Choroid plexus epithelial cell (primary cell): ENCODE results near the gene OLIG1.

Source experiments
- DNase-seq: peaks from one replicate; pipeline ENCODE4 v3.0.0-alpha.2; 2010; ENCODE audit warnings: low read depth
- H3K4me3 ChIP-seq: 2 replicates; pipeline ENCODE4 v1.5.1; 2011; ENCODE audit warnings: low read depth, mild to moderate bottlenecking, control low read depth, low read length, moderate library complexity
- TF ChIP-seq, protein P1 (sequence below): conservative IDR thresholded peaks from 2 replicates; pipeline ENCODE4 v1.5.1; 2011; ENCODE audit warnings: low read depth, mild to moderate bottlenecking, control low read depth, inconsistent platforms, low read length, moderate library complexity

OLIG1 gene

DNA sequence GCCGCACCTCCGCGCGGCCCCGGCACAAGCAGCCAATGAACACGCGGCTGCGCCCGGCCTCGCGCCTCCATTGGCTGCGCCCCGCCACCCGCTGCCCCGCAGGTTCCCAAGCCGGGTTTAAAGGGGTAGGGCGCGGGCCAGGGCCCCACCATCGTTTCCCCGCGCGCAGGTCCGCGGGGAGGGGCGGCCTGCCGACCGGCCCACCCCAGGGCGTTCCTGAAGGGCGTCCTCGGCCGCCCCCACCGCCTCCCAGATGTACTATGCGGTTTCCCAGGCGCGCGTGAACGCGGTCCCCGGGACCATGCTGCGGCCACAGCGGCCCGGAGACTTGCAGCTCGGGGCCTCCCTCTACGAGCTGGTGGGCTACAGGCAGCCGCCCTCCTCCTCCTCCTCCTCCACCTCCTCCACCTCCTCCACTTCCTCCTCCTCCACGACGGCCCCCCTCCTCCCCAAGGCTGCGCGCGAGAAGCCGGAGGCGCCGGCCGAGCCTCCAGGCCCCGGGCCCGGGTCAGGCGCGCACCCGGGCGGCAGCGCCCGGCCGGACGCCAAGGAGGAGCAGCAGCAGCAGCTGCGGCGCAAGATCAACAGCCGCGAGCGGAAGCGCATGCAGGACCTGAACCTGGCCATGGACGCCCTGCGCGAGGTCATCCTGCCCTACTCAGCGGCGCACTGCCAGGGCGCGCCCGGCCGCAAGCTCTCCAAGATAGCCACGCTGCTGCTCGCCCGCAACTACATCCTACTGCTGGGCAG lies at the start of gene OLIG1:
TSS of gene OLIG1 (plus strand) at position 148 of the 750 bp plus-strand sequence. CDS start at position 254, 106 bp downstream.
- H3K4me3 ChIP-seq = no peak within 1 kb of the TSS

GRCh38 chr21:33020558-33021100 lies 49.3 kb upstream of the OLIG1 start:
- no peak for DNase-seq
- no peak overlapping the region for H3K4me3 ChIP-seq
- TF ChIP-seq, protein P1, sequence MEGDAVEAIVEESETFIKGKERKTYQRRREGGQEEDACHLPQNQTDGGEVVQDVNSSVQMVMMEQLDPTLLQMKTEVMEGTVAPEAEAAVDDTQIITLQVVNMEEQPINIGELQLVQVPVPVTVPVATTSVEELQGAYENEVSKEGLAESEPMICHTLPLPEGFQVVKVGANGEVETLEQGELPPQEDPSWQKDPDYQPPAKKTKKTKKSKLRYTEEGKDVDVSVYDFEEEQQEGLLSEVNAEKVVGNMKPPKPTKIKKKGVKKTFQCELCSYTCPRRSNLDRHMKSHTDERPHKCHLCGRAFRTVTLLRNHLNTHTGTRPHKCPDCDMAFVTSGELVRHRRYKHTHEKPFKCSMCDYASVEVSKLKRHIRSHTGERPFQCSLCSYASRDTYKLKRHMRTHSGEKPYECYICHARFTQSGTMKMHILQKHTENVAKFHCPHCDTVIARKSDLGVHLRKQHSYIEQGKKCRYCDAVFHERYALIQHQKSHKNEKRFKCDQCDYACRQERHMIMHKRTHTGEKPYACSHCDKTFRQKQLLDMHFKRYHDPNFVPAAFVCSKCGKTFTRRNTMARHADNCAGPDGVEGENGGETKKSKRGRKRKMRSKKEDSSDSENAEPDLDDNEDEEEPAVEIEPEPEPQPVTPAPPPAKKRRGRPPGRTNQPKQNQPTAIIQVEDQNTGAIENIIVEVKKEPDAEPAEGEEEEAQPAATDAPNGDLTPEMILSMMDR = no peak

More for the DNA sequence above, at the start of gene OLIG1:
- DNase-seq = peak; percentile 15
- TF ChIP-seq, protein P1 = no peak

DNA sequence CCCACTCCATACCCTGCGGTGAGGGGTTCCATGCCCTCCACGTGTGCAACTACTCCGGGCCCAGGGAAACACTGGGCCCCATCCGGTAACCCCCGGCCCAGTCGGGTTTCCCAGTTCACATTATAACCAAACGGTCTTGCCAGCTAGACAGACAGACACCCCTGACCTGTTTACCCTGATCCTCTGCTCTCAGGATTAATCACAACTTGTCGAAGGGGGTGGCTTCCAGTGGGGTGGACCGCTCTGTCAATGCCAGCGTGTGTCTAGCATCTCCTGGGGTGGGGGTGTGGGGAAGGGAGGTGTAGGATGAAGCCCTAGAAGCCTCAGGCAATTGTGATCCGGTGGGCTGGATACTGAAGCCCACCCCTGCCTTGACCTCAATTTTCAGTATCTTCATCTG lies 48.8 kb upstream of the OLIG1 start:
- TF ChIP-seq, protein P1 = no peak
- no peak overlapping the region for H3K4me3 ChIP-seq
- no peak for DNase-seq

- DNase-seq = no peak
- TF ChIP-seq, protein P1 = no peak
- H3K4me3 ChIP-seq = no peak overlapping the region
These were observed 48.3 kb upstream of the OLIG1 start for GRCh38 chr21:33021667-33022066.

DNA sequence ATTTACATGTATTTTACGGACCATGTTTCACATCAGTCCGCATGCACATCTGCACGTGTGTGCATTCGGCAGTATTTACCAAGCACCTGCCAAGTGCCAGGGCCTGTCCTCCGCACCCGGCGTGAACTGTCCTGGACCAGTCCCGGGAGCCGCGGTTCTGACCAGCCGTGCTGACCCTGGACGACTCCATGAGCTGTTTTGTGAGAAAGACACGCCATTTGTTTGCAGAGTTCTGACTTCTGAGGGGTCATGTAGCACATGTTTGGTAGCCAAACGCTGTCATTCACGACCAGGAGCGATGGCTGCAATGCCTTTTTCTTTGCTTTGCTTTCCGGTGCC lies 47.5 kb upstream of the OLIG1 start:
- no peak overlapping the region for H3K4me3 ChIP-seq
- TF ChIP-seq, protein P1 = no peak
- DNase-seq = no peak

DNA sequence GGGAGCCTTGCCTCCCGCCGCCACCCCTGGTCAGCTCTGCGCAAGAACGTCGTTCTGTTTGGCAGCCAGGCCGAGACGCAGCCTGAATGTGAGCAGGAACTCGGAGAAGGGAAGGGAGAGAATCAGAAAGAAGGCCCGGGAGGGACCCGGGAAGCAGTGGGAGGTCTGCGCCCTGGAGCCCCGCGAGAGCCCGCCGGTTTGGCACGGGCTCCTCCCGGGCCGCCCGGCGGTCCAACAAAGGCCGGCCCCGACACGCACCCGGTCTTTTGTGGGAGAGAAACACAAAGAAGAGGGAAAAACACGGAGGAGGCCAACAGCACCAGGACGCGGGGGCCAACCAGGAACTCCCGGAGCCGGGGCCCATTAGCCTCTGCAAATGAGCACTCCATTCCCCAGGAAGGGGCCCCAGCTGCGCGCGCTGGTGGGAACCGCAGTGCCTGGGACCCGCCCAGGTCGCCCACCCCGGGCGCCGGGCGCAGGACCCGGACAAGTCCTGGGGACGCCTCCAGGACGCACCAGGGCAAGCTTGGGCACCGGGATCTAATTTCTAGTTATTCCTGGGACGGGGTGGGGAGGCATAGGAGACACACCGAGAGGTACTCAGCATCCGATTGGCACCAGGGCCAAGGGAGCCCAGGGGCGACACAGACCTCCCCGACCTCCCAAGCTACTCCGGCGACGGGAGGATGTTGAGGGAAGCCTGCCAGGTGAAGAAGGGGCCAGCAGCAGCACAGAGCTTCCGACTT lies 46.9 kb upstream of the OLIG1 start:
- no peak for DNase-seq
- no peak overlapping the region for H3K4me3 ChIP-seq
- TF ChIP-seq, protein P1 = no peak
